Measurements from ENCODE around the gene FAF2.

DNA sequence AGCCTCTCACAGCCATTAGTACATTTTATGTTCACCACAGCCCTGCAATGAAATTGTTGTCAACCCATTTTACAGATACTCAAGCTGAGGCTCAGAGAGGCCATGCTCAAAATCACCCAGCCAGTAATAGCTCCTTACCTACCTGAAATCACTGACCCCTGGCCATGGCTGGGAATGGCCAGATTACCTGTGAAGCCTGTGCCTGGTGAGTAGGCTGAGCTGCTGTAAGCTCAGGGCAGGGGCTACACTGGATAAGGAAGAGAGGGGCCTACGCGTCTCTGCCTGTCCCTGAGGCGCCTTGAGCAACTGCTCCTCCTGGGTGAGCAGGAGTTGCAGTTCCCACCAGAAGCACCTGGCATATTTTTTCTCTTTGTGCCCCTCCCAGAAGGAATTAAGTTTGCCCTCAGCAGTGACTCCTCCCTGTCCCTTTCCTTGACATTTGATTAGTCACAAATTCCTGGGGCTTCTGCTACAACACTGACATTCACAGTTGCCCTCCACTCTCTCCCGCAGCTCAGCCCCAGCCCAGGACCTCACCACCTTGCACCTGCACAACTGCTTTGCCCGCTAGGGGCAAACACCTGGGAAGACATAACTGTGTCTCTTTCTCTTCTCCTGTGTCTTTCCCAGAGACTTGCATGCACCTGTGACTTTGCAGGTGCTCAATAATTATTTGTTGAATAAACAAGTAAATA is 37.6 kb upstream of the FAF2 start:
- TF ChIP-seq, protein P1, sequence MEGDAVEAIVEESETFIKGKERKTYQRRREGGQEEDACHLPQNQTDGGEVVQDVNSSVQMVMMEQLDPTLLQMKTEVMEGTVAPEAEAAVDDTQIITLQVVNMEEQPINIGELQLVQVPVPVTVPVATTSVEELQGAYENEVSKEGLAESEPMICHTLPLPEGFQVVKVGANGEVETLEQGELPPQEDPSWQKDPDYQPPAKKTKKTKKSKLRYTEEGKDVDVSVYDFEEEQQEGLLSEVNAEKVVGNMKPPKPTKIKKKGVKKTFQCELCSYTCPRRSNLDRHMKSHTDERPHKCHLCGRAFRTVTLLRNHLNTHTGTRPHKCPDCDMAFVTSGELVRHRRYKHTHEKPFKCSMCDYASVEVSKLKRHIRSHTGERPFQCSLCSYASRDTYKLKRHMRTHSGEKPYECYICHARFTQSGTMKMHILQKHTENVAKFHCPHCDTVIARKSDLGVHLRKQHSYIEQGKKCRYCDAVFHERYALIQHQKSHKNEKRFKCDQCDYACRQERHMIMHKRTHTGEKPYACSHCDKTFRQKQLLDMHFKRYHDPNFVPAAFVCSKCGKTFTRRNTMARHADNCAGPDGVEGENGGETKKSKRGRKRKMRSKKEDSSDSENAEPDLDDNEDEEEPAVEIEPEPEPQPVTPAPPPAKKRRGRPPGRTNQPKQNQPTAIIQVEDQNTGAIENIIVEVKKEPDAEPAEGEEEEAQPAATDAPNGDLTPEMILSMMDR (conservative IDR thresholded peaks at IDR 0.05): peak; percentile 52; the same call in 1 of the 2 replicates
- TF ChIP-seq EZH2 (IDR thresholded peaks at IDR 0.05; ENCODE audit: low read depth): no peak
